H1 (cell line): ENCODE results near the gene ZNF396. TPM values are rescaled to one million over a fixed set of nuclear protein-coding genes. Genes with fewer than 3 reads are reported as not detected.

Source experiments
- CBX5 ChIP-seq: fragments of 300-800, 300-1000 bp; sonication (generic); IDR thresholded peaks from 2 replicates; pipeline ENCODE4 v1.7.1; 2016; ENCODE audit warnings: antibody characterized with exemption, low read length, low read depth
- KDM4A ChIP-seq: IDR thresholded peaks from one replicate; pipeline ENCODE4 v1.7.1; 2012; ENCODE audit warnings: low read depth, mild to moderate bottlenecking, moderate library complexity, low read length, inconsistent platforms; ENCODE audit not compliant: severe bottlenecking
- MAFK ChIP-seq: IDR thresholded peaks from 2 replicates; pipeline ENCODE4 v1.6.1; 2012; ENCODE audit warnings: low read depth, mild to moderate bottlenecking, improper control_type of control experiment, low read length
- SP1 ChIP-seq: IDR thresholded peaks from 2 replicates; pipeline ENCODE4 v1.6.1; 2011; ENCODE audit warnings: low read depth, low read length
- TAF1 ChIP-seq: IDR thresholded peaks from 2 replicates; pipeline ENCODE4 v1.6.1; 2011; ENCODE audit warnings: mild to moderate bottlenecking, low read depth, low read length
- polyA plus RNA-seq, 7 experiments: library from polyadenylated mRNA; depleted of rRNA in 3 of 7; stranded (reverse) in 5 of 7; unstranded in 2 of 7; fragments of >200 nt in 5 of 7; fragments of 200-250 nt in 2 of 7; gene quantifications; 1 replicate in 5 of 7; 2 replicates in 1 of 7; 4 replicates in 1 of 7; pipeline versions ENCODE4 v1.2.1 to v1.2.3, GENCODE V29; 2011 to 2013; ENCODE audit warnings: missing spikeins in 2 of 7, mixed read lengths in 2 of 7
- total RNA-seq: library from RNA; stranded (reverse); fragmentation: NEBNext Ultra II Directional; extraction: Animal tissue kit (Norgen Biotek cat#: 25700); gene quantifications from 2 replicates; pipeline ENCODE4 v1.2.1, GENCODE V29; 2021
- TF ChIP-seq, protein P1 (sequence below), 3 experiments: IDR thresholded peaks; 1 replicate in 2 of 3; 2 replicates in 1 of 3; pipeline versions ENCODE4 v1.5.1 to v1.6.1; 2011; ENCODE audit warnings: low read length in 3 of 3, mild to moderate bottlenecking in 3 of 3, inconsistent platforms in 2 of 3, low read depth in 1 of 3, moderate library complexity in 1 of 3; ENCODE audit not compliant: insufficient read depth in 1 of 3; ENCODE audit errors: control extremely low read depth in 1 of 3
- TF ChIP-seq, protein P2 (sequence below): IDR thresholded peaks from 2 replicates; pipeline ENCODE4 v1.6.1; 2011; ENCODE audit warnings: low read length, improper control_type of control experiment

Gene ZNF396
- total and polyA plus RNA-seq, 2 of the 8 experiments (the other 6 are each of a cell fraction or from before 2014, with no cell fraction given): 0.44 to 0.74 TPM

DNA sequence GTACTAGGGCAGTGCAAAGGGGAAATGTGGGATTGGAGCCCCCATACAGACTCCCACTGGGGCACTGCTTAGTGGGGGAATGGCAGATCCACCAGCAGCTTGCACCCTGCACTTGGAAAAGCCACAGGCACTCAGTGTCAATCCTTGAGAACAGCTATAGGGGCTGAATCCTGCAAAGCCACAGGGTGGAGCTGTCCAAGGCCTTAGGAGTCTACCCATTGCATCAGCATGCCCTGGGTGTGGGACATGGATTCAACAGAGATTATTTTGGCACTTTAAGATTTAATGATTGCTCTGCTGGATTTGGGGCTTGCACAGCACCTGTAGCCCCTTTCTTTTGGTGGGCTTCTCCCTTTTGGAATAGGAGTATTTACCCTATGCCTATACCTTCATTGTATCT lies 24.4 kb downstream of the ZNF396 start (continued):
- TF ChIP-seq, protein P1, sequence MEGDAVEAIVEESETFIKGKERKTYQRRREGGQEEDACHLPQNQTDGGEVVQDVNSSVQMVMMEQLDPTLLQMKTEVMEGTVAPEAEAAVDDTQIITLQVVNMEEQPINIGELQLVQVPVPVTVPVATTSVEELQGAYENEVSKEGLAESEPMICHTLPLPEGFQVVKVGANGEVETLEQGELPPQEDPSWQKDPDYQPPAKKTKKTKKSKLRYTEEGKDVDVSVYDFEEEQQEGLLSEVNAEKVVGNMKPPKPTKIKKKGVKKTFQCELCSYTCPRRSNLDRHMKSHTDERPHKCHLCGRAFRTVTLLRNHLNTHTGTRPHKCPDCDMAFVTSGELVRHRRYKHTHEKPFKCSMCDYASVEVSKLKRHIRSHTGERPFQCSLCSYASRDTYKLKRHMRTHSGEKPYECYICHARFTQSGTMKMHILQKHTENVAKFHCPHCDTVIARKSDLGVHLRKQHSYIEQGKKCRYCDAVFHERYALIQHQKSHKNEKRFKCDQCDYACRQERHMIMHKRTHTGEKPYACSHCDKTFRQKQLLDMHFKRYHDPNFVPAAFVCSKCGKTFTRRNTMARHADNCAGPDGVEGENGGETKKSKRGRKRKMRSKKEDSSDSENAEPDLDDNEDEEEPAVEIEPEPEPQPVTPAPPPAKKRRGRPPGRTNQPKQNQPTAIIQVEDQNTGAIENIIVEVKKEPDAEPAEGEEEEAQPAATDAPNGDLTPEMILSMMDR (IDR thresholded peaks at IDR 0.05; ENCODE audit: control extremely low read depth in 1 of 3, insufficient read depth in 1 of 3, low read depth in 1 of 3, low read length in 3 of 3): no peak
- TF ChIP-seq MAFK: no peak
- no peak for TF ChIP-seq TAF1
- TF ChIP-seq, protein P2, sequence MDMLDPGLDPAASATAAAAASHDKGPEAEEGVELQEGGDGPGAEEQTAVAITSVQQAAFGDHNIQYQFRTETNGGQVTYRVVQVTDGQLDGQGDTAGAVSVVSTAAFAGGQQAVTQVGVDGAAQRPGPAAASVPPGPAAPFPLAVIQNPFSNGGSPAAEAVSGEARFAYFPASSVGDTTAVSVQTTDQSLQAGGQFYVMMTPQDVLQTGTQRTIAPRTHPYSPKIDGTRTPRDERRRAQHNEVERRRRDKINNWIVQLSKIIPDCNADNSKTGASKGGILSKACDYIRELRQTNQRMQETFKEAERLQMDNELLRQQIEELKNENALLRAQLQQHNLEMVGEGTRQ: no peak
- no peak for TF ChIP-seq CBX5
- TF ChIP-seq SP1: no peak
- no peak for TF ChIP-seq KDM4A
